B cell (primary cell): ENCODE results near the gene CDH13. TPM values are rescaled to one million over a fixed set of nuclear protein-coding genes. Genes with fewer than 3 reads are reported as not detected.
A peak's percentile ranks its signal among the peaks of the same experiment; 100 is the strongest.

Experiments
- ATAC-seq: fragments of 200-7000 bp; cut with Tn5 transposase; one replicate; pipeline ENCODE4 v1.10.0; 2021; ENCODE audit warnings: low read depth, mild to moderate bottlenecking, moderate number of reproducible peaks, moderate library complexity
- CTCF ChIA-PET: fragments of 350-600 bp; sonication (Branson Sonifier 250); formaldehyde crosslinking; loops from one replicate; lab custom pipeline; 2021; ENCODE audit warnings: antibody characterized with exemption, inconsistent platforms; lab: Charles Lee
- POLR2A ChIA-PET: fragments of 350-600 bp; sonication (Branson Sonifier 250); formaldehyde crosslinking; loops from one replicate; lab custom pipeline; 2021; ENCODE audit warnings: antibody characterized with exemption; lab: Charles Lee
- DNase-seq: peaks from one replicate; pipeline ENCODE4 v3.0.0; 2013
- H2AFZ ChIP-seq: 2 replicates; pipeline ENCODE4 v1.6.1; 2012; ENCODE audit warnings: mild to moderate bottlenecking, low read depth, low read length; ENCODE audit not compliant: insufficient read depth, poor library complexity, severe bottlenecking
- H3K27ac ChIP-seq, 2 donors: 1 replicate in 1 of 2; 2 replicates in 1 of 2; pipeline ENCODE4 v1.5.1; 2012 to 2013; ENCODE audit warnings: low read length in 2 of 2, mild to moderate bottlenecking in 2 of 2, moderate library complexity in 1 of 2
- H3K27me3 ChIP-seq, 4 experiments: fragments of 200-600 bp in 1 of 4; sonication (generic) in 1 of 4; replicated peaks in 1 of 4; 1 replicate in 2 of 4; 2 replicates in 2 of 4; pipeline versions ENCODE4 v1.6.1 to v1.7.0; 2013 to 2016; ENCODE audit warnings: low read length in 3 of 4, mild to moderate bottlenecking in 2 of 4, mixed read lengths in 1 of 4, moderate library complexity in 1 of 4; ENCODE audit not compliant: insufficient read depth in 4 of 4, control insufficient read depth in 3 of 4; ENCODE audit errors: control extremely low read depth in 1 of 4
- H3K36me3 ChIP-seq, 2 experiments: replicated peaks in 1 of 2; 1 replicate in 1 of 2; 2 replicates in 1 of 2; pipeline versions ENCODE4 v1.6.1 to v1.7.1; 2013; ENCODE audit warnings: low read length in 1 of 2; ENCODE audit not compliant: insufficient read depth in 2 of 2, control insufficient read depth in 1 of 2; ENCODE audit errors: control extremely low read depth in 1 of 2, extremely low read depth in 1 of 2
- H3K4me1 ChIP-seq, 2 donors: fragments of 200-600 bp in 1 of 2; sonication (generic) in 1 of 2; 1 replicate in 1 of 2; 2 replicates in 1 of 2; pipeline versions ENCODE4 v1.5.1 to v1.6.1; 2013 to 2017; ENCODE audit warnings: low read length in 2 of 2; ENCODE audit not compliant: control insufficient read depth in 2 of 2, insufficient read depth in 2 of 2
- H3K4me2 ChIP-seq: replicated peaks from 2 replicates; pipeline ENCODE3; 2012; ENCODE audit warnings: mild to moderate bottlenecking, low read depth, low read length; ENCODE audit not compliant: poor library complexity, severe bottlenecking
- H3K4me3 ChIP-seq, 5 experiments: fragments of 200-600 bp in 1 of 5; sonication (generic) in 1 of 5; 1 replicate in 3 of 5; 2 replicates in 2 of 5; pipeline versions ENCODE4 v1.5.1 to v1.7.0; 2011 to 2016; ENCODE audit warnings: low read length in 4 of 5, mild to moderate bottlenecking in 4 of 5, low read depth in 2 of 5, control low read depth in 1 of 5, moderate library complexity in 1 of 5; ENCODE audit not compliant: insufficient read depth in 1 of 5; ENCODE audit errors: control extremely low read depth in 1 of 5, extremely low read depth in 1 of 5
- H3K79me2 ChIP-seq: fragments of 200-600 bp; sonication (generic); one replicate; pipeline ENCODE4 v1.6.0; 2016; ENCODE audit warnings: low read length; ENCODE audit not compliant: control insufficient read depth, insufficient read depth
- H3K9ac ChIP-seq: fragments of 200-600 bp; sonication (generic); 2 replicates; pipeline ENCODE4 v1.6.1; 2017; ENCODE audit warnings: mild to moderate bottlenecking, low read length, moderate library complexity
- H3K9me3 ChIP-seq, 3 donors: one replicate each; pipeline versions ENCODE4 v1.6.1 to v1.7.1; 2013; ENCODE audit warnings: low read length in 2 of 3; ENCODE audit not compliant: control insufficient read depth in 2 of 3, insufficient read depth in 1 of 3; ENCODE audit errors: control extremely low read depth in 1 of 3
- H4K20me1 ChIP-seq: 2 replicates; pipeline ENCODE4 v1.6.0; 2012; ENCODE audit warnings: mild to moderate bottlenecking, low read length; ENCODE audit not compliant: insufficient read depth, control insufficient read depth, poor library complexity, severe bottlenecking
- H3K27ac Mint-ChIP-seq: one replicate; pipeline ENCODE4 v1.8.0; 2021; ENCODE audit warnings: mixed read lengths
- H3K27me3 Mint-ChIP-seq: one replicate; pipeline ENCODE4 v1.8.0; 2021; ENCODE audit warnings: mixed read lengths
- H3K4me1 Mint-ChIP-seq: one replicate; pipeline ENCODE4 v1.8.0; 2021; ENCODE audit warnings: mixed read lengths
- H3K4me3 Mint-ChIP-seq: one replicate; pipeline ENCODE4 v1.8.0; 2021; ENCODE audit warnings: mixed read lengths
- H3K9me3 Mint-ChIP-seq: one replicate; pipeline ENCODE4 v1.8.0; 2022; ENCODE audit warnings: mixed read lengths; ENCODE audit not compliant: insufficient read depth
- CTCF ChIP-seq: fragments of 200-600 bp; IDR thresholded peaks from one replicate; pipeline ENCODE4 v1.8.0; 2022; ENCODE audit warnings: antibody characterized with exemption, mild to moderate bottlenecking
- EZH2 ChIP-seq: IDR thresholded peaks from 2 replicates; pipeline ENCODE4 v1.6.1; 2012; ENCODE audit warnings: borderline replicate concordance, low read depth, mild to moderate bottlenecking, moderate library complexity, low read length; ENCODE audit not compliant: insufficient read depth, poor library complexity, severe bottlenecking
- WGBS: methylation state at CpG from one replicate; pipeline ENCODE4 v1.1.5; 2013; ENCODE audit warnings: missing lambda C conversion rate; ENCODE audit not compliant: insufficient coverage; 5-methylcytosine and 5-hydroxymethylcytosine counted together
- intact Hi-C: fragments of 100-400 bp; cut with micrococcal nuclease; formaldehyde crosslinking; loops from one replicate; pipeline ENCODE4 v1.10.0; 2022
- polyA plus RNA-seq: library from polyadenylated mRNA; depleted of rRNA; stranded (reverse); fragments of >200 nt; gene quantifications from 2 replicates; pipeline ENCODE4 v1.2.3, GENCODE V29; 2012
- total RNA-seq, 2 donors: library from RNA; stranded (reverse); fragments of 120-200 nt in 1 of 2; gene quantifications; 1 replicate in 1 of 2; 2 replicates in 1 of 2; pipeline versions ENCODE4 v1.2.3 to v1.2.4, GENCODE V29; 2013 to 2022

CDH13 gene
- total and polyA plus RNA-seq, 2 donors (not counting 1 experiment from before 2014, with no cell fraction given), result not detected

- Histone ChIP-seq H3K4me1 (peaks cover 50 to 55% of the 10 kb centered on the region in 2 donors), H3K4me3 (peak overlapping the region; percentile 62 to 93 (median 83)), H3K4me2 (peak overlapping the region; percentile 92), H3K9me3 (peaks cover 0 to 11% (median 0%) of the 10 kb centered on the region in 3 donors), H3K27ac (peak overlapping the region; percentile 64 to 91), H2AFZ (peak overlapping the region; percentile 99), H3K27me3 (no peaks in the 10 kb centered on the region), H3K9ac (peak overlapping the region; percentile 94), H4K20me1 (peaks cover 14% of the 10 kb centered on the region), H3K79me2 (peaks cover 48% of the 10 kb centered on the region), H3K36me3 (peaks cover 2 to 26% of the 10 kb centered on the region in 2 experiments)
- ChIA-PET CTCF (interaction anchor here (2.0 kb wide), 1 partner anchor 16 kb away, joined by 11 read pairs; no protein-coding TSS in a partner anchor), POLR2A (interaction anchor here (0.6 kb wide), 1 partner anchor 14 kb away, joined by 6 read pairs; no protein-coding TSS in a partner anchor)
- Mint-ChIP-seq H3K9me3 (peaks cover 2% of the 10 kb centered on the region), H3K4me3 (peak overlapping the region; percentile 97), H3K27ac (peak overlapping the region; percentile 94), H3K4me1 (peaks cover 61% of the 10 kb centered on the region), H3K27me3 (no peaks in the 10 kb centered on the region)
- TF ChIP-seq CTCF (no peak), EZH2 (no peak)
- intact Hi-C loops, result loop anchor here (1.0 to 10.0 kb wide), 4 partner anchors 64 to 1219 kb away; partner anchors contain the start of genes KIAA0513, MBTPS1 and MEAK7
- WGBS, result 29% methylated on average over 10 of the region's 11 CpGs
- ATAC-seq (no peak), DNase-seq (peak; percentile 15)
These were observed 1181.8 kb downstream of the CDH13 start for GRCh38 chr16:83808573-83809014.

- H3K9me3 ChIP-seq, result peaks cover 0 to 11% (median 0%) of the 10 kb centered on the region in 3 donors
- CTCF ChIA-PET, result interaction anchor here (2.0 kb wide), 1 partner anchor 16 kb away, joined by 11 read pairs; no protein-coding TSS in a partner anchor
- H3K4me2 ChIP-seq, result peak overlapping the region; percentile 92
- peaks cover 43% of the 10 kb centered on the region for H3K79me2 ChIP-seq
- intact Hi-C loops, result loop anchor here (5.0 to 10.0 kb wide), 3 partner anchors 64 to 1218 kb away; partner anchors contain the start of genes KIAA0513 and MEAK7
- no peaks in the 10 kb centered on the region for H3K27me3 ChIP-seq
- no peak for DNase-seq
- 97% methylated on average over 4 of the region's 13 CpGs for WGBS
- H4K20me1 ChIP-seq, result peaks cover 14% of the 10 kb centered on the region
- Mint-ChIP-seq H3K9me3 (peaks cover 2% of the 10 kb centered on the region), H3K4me3 (peak overlapping the region; percentile 97), H3K27ac (peak overlapping the region; percentile 94), H3K4me1 (peaks cover 57% of the 10 kb centered on the region), H3K27me3 (no peaks in the 10 kb centered on the region)
- peak overlapping the region; percentile 94 for H3K9ac ChIP-seq
- TF ChIP-seq EZH2 (no peak), CTCF (no peak)
- H3K4me1 ChIP-seq, result peaks cover 45 to 50% of the 10 kb centered on the region in 2 donors
- POLR2A ChIA-PET, result no interaction called here
- H3K27ac ChIP-seq, result peak overlapping the region in 1 of 2 donors; percentile 91
- H3K4me3 ChIP-seq, result peak overlapping the region; percentile 62 to 93 (median 83)
- H3K36me3 ChIP-seq, result peaks cover 2 to 26% of the 10 kb centered on the region in 2 experiments
- H2AFZ ChIP-seq, result peak overlapping the region; percentile 99
- ATAC-seq, result no peak
These were observed 1182.3 kb downstream of the CDH13 start for GRCh38 chr16:83809092-83809491.
